ENCODE results near the gene MYLK4. TPM values are rescaled to one million over a fixed set of nuclear protein-coding genes. Genes with fewer than 3 reads are reported as not detected.

Gene MYLK4
- total RNA-seq, 1 donor from 2014 or later, result 0.26 TPM

GRCh38 chr6:2719093-2719455 is 31.6 kb downstream of the MYLK4 start:
- no peak overlapping the region for H3K4me3 ChIP-seq (ENCODE audit: low read depth, low read length)
- H3K36me3 ChIP-seq (ENCODE audit: control insufficient read depth, insufficient read depth, low read length), result no peaks in the 10 kb centered on the region
- TF ChIP-seq CTCF (IDR thresholded peaks at IDR 0.05; ENCODE audit: insufficient read depth, low read length, severe bottlenecking), result no peak
- DNase-seq (ENCODE audit: low read depth) (no peak), FAIRE-seq (no peak)
- H3K27me3 ChIP-seq (ENCODE audit: control insufficient read depth, insufficient read depth, low read length), result no peaks in the 10 kb centered on the region

- FAIRE-seq, result no peak
- H3K36me3 ChIP-seq (ENCODE audit: control insufficient read depth, insufficient read depth, low read length), result no peaks in the 10 kb centered on the region
- no peaks in the 10 kb centered on the region for H3K27me3 ChIP-seq (ENCODE audit: control insufficient read depth, insufficient read depth, low read length)
- no peak overlapping the region for H3K4me3 ChIP-seq (ENCODE audit: low read depth, low read length)
- peak; percentile 30 for DNase-seq (ENCODE audit: low read depth)
- TF ChIP-seq CTCF (IDR thresholded peaks at IDR 0.05; ENCODE audit: insufficient read depth, low read length, severe bottlenecking), result no peak
Observed at GRCh38 chr6:2718334-2719092, 32.2 kb downstream of the MYLK4 start.

- no peak for FAIRE-seq
Observed at GRCh38 chr6:2716936-2717700, 33.6 kb downstream of the MYLK4 start.

GRCh38 chr6:2715737-2716136 is 35.0 kb downstream of the MYLK4 start:
- Histone ChIP-seq H3K4me3 (ENCODE audit: low read depth, low read length) (no peak overlapping the region), H3K36me3 (ENCODE audit: control insufficient read depth, insufficient read depth, low read length) (no peaks in the 10 kb centered on the region), H3K27me3 (ENCODE audit: control insufficient read depth, insufficient read depth, low read length) (no peaks in the 10 kb centered on the region)
- FAIRE-seq (no peak), DNase-seq (ENCODE audit: low read depth) (no peak)
- no peak for TF ChIP-seq CTCF (IDR thresholded peaks at IDR 0.05; ENCODE audit: insufficient read depth, low read length, severe bottlenecking)

More at GRCh38 chr6:2716936-2717700, 33.6 kb downstream of the MYLK4 start:
- Histone ChIP-seq H3K4me3 (ENCODE audit: low read depth, low read length) (no peak overlapping the region), H3K27me3 (ENCODE audit: control insufficient read depth, insufficient read depth, low read length) (no peaks in the 10 kb centered on the region), H3K36me3 (ENCODE audit: control insufficient read depth, insufficient read depth, low read length) (no peaks in the 10 kb centered on the region)
- no peak for DNase-seq (ENCODE audit: low read depth)
- no peak for TF ChIP-seq CTCF (IDR thresholded peaks at IDR 0.05; ENCODE audit: insufficient read depth, low read length, severe bottlenecking)

GRCh38 chr6:2714111-2714895 is 36.4 kb downstream of the MYLK4 start:
- H3K4me3 ChIP-seq (ENCODE audit: low read depth, low read length), result no peak overlapping the region
- no peaks in the 10 kb centered on the region for H3K27me3 ChIP-seq (ENCODE audit: control insufficient read depth, insufficient read depth, low read length)
- DNase-seq (ENCODE audit: low read depth) (peak; percentile 79), FAIRE-seq (no peak)
- H3K36me3 ChIP-seq (ENCODE audit: control insufficient read depth, insufficient read depth, low read length), result no peaks in the 10 kb centered on the region
- no peak for TF ChIP-seq CTCF (IDR thresholded peaks at IDR 0.05; ENCODE audit: insufficient read depth, low read length, severe bottlenecking)

Data from bronchial epithelial cell (primary cell).